HepG2 (cell line): ENCODE data around the gene FBP2. TPM values are rescaled to one million over a fixed set of nuclear protein-coding genes. Genes with fewer than 3 reads are reported as not detected.

Experiments used
- ARHGAP35 ChIP-seq: sonication (generic); formaldehyde crosslinking; IDR thresholded peaks from 2 replicates; pipeline ENCODE4 v1.9.0; 2022; ENCODE audit warnings: mild to moderate bottlenecking, inconsistent platforms, moderate library complexity, missing genetic modification reagents, borderline replicate concordance
- CCAR2 ChIP-seq: fragments of 200-400 bp; formaldehyde crosslinking; optimal IDR thresholded peaks from 2 replicates; pipeline ENCODE3; 2018; ENCODE audit warnings: low read depth, mild to moderate bottlenecking, low read length, moderate library complexity
- CEBPZ ChIP-seq: IDR thresholded peaks from 2 replicates; pipeline ENCODE4 v1.6.1; 2012; ENCODE audit warnings: low read length, improper control_type of control experiment
- HOXA3 ChIP-seq: sonication (generic); formaldehyde crosslinking; IDR thresholded peaks from 2 replicates; pipeline ENCODE4 v1.5.0; 2020; ENCODE audit warnings: missing genetic modification reagents
- RARG ChIP-seq: sonication (generic); formaldehyde crosslinking; IDR thresholded peaks from 2 replicates; pipeline ENCODE4 v1.4.0; 2020; ENCODE audit warnings: low read depth, mild to moderate bottlenecking, missing genetic modification reagents
- RBM39 ChIP-seq: fragments of 200-400 bp; formaldehyde crosslinking; IDR thresholded peaks from one replicate; pipeline ENCODE4 v1.6.1; 2018; ENCODE audit warnings: antibody characterized with exemption, mild to moderate bottlenecking, low read depth, low read length; ENCODE audit not compliant: poor library complexity, severe bottlenecking
- REPIN1 ChIP-seq: sonication (generic); formaldehyde crosslinking; IDR thresholded peaks from 2 replicates; pipeline ENCODE4 v1.8.0; 2022; ENCODE audit warnings: missing genetic modification reagents, low read depth, mild to moderate bottlenecking, borderline replicate concordance
- SALL2 ChIP-seq: sonication (generic); formaldehyde crosslinking; IDR thresholded peaks from 2 replicates; pipeline ENCODE4 v1.8.1; 2023; ENCODE audit warnings: mild to moderate bottlenecking, missing genetic modification reagents, inconsistent platforms
- THAP11 ChIP-seq: IDR thresholded peaks from 2 replicates; pipeline ENCODE4 v1.6.1; 2016; ENCODE audit warnings: missing biosample characterization, missing genetic modification reagents
- ZBTB10 ChIP-seq: sonication (generic); formaldehyde crosslinking; IDR thresholded peaks from 2 replicates; pipeline ENCODE4 v1.4.0; 2020; ENCODE audit warnings: missing genetic modification reagents, borderline replicate concordance
- ZNF282 ChIP-seq: fragments of 450-650 bp; IDR thresholded peaks from 2 replicates; pipeline ENCODE4 v1.6.1; 2018; ENCODE audit not compliant: partially characterized antibody
- ZNF432 ChIP-seq: sonication (generic); formaldehyde crosslinking; IDR thresholded peaks from 2 replicates; pipeline ENCODE4 v1.5.0; 2020; ENCODE audit warnings: missing genetic modification reagents, mild to moderate bottlenecking, borderline replicate concordance
- polyA plus RNA-seq, 8 experiments: library from polyadenylated mRNA; depleted of rRNA in 3 of 8; stranded (reverse) in 7 of 8; unstranded in 1 of 8; fragments of >200 nt; fragmentation: Illumina TruSeq in 4 of 8; extraction: Trizol in 4 of 8; gene quantifications; 2 replicates each; pipeline versions ENCODE4 v1.2.1 to v1.2.3, GENCODE V29; 2011 to 2016; ENCODE audit warnings: low read depth in 4 of 8, missing spikeins in 1 of 8, mixed read lengths in 1 of 8; ENCODE audit not compliant: insufficient read depth in 1 of 8
- total RNA-seq, 5 experiments: library from RNA; depleted of rRNA; stranded (reverse); fragments of >200 nt; fragmentation: Illumina TruSeq; extraction: Trizol; gene quantifications; 2 replicates each; pipeline ENCODE4 v1.2.3, GENCODE V29; 2016; ENCODE audit warnings: low read depth in 1 of 5
- TF ChIP-seq, protein P1 (sequence below): sonication (generic); formaldehyde crosslinking; IDR thresholded peaks from 2 replicates; pipeline ENCODE4 v1.5.1; 2020; ENCODE audit warnings: mild to moderate bottlenecking, missing genetic modification reagents, borderline replicate concordance

Gene FBP2
- total and polyA plus RNA-seq, 2 of the 13 experiments (the other 11 are each of a cell fraction or from before 2014, with no cell fraction given), result not detected

DNA sequence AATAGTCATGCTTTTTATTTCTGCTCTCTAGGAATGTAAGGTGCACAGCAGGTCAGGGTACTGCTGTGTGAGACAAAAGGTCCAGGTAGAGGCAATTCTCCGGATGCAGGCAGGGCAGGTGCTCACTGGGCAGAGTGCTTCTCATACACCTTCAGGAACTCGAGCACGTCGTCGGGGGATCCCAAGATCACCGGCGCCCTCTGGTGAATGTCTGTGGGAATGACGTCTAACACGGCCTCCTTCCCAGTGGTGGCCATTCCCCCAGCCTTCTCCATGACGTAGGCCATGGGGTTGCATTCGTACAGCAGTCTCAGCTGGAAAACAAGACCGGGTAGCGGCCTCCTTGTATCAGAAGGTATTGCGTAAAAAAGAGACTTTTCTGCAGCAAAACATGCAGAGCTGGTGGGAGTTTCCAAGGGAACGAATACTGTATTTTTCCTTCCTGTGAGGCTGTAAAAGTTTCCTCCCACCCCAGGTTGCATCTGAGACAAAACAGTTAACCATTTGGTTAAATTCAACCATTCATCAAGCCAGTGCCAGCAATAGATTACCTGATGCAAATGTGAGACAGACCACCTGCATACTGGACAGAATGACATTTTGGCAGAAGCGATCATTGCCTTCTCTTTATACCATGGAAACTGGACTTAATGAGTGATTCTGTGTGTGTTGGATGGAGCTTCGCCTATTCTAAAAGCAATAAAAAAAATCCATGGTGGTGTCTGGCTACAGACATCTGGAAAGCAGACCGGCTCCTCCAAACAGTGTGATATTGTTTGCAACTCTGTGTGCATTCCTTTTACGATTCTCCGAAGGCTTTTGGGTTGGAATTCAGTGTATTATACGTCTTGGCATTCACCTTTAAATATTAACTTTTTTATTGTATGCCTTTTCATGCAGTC lies 9.9 kb upstream of the FBP2 start (continued):
- TF ChIP-seq, protein P1, sequence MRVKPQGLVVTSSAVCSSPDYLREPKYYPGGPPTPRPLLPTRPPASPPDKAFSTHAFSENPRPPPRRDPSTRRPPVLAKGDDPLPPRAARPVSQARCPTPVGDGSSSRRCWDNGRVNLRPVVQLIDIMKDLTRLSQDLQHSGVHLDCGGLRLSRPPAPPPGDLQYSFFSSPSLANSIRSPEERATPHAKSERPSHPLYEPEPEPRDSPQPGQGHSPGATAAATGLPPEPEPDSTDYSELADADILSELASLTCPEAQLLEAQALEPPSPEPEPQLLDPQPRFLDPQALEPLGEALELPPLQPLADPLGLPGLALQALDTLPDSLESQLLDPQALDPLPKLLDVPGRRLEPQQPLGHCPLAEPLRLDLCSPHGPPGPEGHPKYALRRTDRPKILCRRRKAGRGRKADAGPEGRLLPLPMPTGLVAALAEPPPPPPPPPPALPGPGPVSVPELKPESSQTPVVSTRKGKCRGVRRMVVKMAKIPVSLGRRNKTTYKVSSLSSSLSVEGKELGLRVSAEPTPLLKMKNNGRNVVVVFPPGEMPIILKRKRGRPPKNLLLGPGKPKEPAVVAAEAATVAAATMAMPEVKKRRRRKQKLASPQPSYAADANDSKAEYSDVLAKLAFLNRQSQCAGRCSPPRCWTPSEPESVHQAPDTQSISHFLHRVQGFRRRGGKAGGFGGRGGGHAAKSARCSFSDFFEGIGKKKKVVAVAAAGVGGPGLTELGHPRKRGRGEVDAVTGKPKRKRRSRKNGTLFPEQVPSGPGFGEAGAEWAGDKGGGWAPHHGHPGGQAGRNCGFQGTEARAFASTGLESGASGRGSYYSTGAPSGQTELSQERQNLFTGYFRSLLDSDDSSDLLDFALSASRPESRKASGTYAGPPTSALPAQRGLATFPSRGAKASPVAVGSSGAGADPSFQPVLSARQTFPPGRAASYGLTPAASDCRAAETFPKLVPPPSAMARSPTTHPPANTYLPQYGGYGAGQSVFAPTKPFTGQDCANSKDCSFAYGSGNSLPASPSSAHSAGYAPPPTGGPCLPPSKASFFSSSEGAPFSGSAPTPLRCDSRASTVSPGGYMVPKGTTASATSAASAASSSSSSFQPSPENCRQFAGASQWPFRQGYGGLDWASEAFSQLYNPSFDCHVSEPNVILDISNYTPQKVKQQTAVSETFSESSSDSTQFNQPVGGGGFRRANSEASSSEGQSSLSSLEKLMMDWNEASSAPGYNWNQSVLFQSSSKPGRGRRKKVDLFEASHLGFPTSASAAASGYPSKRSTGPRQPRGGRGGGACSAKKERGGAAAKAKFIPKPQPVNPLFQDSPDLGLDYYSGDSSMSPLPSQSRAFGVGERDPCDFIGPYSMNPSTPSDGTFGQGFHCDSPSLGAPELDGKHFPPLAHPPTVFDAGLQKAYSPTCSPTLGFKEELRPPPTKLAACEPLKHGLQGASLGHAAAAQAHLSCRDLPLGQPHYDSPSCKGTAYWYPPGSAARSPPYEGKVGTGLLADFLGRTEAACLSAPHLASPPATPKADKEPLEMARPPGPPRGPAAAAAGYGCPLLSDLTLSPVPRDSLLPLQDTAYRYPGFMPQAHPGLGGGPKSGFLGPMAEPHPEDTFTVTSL (CRISPR knock-in tag), result no peak
- TF ChIP-seq ZBTB10 (CRISPR knock-in tag) (peak; percentile 99), ZNF432 (CRISPR knock-in tag) (no peak), SALL2 (CRISPR knock-in tag) (no peak), ARHGAP35 (CRISPR knock-in tag) (no peak), REPIN1 (CRISPR knock-in tag) (peak; percentile 22; the same call in 1 of the 2 replicates), RBM39 (no peak), THAP11 (CRISPR knock-in tag) (0 out of 2 replicates have a peak, but pooled peaks have one; percentile 23), HOXA3 (peak; percentile 44; the same call in 1 of the 2 replicates), ZNF282 (no peak), RARG (no peak), CEBPZ (no peak), CCAR2 (no peak)
